ENCODE measurements around the gene PIP4K2C.

PIP4K2C gene

DNA sequence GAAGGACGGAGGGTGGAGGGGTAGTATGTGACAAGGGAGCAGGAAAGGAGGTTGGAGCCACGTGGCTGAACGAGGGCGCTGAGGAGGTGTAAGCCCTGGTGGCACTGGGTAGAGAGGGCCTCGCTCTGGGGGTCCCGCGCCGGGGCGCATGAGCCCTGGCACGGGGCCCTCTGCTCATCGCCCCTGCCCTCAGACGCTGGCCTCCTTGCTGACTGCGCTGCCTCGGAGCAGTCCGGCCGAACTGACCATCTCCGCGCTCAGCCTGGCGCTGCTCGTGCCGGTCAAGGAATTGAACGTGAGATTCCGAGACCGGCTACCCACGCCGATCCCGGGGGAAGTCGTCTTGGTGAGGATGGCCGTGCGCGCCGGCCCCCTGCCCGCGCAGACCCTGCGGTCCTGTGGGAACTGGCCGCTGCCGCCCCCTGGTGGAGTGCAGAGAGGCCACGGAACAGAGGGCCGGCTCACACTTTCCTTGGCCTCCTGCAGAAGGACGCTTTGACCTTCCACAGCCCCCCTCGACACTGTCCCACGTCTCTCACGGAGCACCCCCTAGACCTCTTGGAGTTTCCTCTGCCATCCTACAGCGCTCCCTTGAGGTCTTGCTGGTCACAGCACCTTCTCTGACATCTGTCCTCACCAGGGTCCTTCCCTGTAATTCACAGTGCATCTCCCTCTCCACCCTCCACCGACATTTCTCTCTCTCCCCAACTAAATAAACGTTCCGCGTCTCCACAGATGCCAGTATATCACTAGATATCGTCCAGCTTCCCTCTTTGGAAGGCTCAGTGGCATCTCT lies 30.7 kb downstream of the PIP4K2C start:
- TF ChIP-seq, protein P1, sequence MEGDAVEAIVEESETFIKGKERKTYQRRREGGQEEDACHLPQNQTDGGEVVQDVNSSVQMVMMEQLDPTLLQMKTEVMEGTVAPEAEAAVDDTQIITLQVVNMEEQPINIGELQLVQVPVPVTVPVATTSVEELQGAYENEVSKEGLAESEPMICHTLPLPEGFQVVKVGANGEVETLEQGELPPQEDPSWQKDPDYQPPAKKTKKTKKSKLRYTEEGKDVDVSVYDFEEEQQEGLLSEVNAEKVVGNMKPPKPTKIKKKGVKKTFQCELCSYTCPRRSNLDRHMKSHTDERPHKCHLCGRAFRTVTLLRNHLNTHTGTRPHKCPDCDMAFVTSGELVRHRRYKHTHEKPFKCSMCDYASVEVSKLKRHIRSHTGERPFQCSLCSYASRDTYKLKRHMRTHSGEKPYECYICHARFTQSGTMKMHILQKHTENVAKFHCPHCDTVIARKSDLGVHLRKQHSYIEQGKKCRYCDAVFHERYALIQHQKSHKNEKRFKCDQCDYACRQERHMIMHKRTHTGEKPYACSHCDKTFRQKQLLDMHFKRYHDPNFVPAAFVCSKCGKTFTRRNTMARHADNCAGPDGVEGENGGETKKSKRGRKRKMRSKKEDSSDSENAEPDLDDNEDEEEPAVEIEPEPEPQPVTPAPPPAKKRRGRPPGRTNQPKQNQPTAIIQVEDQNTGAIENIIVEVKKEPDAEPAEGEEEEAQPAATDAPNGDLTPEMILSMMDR (IDR thresholded peaks at IDR 0.05; ENCODE audit: extremely low read depth, missing control alignments), result peak; percentile 88
- peak; percentile 88 for DNase-seq (ENCODE audit: low spot score)

DNA sequence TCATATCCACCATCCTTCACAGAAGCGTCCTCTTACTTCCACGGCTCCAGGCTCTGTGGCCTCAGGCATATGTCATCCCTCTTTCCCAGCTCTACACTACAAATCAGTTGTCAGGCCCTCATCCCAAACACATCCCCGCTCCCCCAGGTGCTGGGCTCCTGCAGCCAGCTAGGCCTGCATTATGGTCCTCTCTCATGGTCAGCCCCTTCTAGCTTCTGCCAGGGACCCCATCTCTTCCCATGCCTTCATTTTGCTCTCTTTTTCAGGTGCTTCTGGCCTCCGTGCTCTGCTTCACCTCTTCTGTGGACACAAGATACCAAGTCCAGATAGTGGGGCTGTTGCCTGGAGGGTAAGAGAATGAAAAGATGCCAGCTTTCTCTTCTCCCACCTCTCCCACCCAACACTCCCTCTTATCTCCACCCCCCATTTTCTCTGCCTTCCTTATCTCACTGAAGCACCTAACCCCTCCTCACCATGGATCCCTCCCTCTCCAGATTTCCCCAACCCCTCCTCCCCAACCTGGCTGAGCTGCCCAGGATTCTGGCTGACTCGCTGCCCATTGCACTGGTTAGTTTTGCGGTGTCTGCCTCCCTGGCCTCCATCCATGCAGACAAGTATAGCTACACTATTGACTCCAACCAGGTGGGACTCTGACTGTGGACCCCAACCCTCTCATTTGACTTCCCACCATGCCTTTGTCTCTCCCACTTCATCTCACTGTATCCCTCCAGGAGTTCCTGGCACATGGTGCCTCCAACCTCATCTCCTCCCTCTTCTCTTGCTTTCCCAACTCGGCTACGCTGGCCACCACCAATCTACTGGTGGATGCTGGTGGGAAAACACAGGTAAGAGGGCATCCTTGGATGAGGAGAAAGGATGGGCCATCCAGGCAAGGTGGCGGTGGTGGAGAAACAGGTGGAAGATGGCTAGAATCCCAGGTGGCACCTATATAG lies 31.6 kb downstream of the PIP4K2C start:
- DNase-seq (ENCODE audit: low spot score), result no peak
- TF ChIP-seq, protein P1 (IDR thresholded peaks at IDR 0.05; ENCODE audit: extremely low read depth, missing control alignments), result no peak

DNA sequence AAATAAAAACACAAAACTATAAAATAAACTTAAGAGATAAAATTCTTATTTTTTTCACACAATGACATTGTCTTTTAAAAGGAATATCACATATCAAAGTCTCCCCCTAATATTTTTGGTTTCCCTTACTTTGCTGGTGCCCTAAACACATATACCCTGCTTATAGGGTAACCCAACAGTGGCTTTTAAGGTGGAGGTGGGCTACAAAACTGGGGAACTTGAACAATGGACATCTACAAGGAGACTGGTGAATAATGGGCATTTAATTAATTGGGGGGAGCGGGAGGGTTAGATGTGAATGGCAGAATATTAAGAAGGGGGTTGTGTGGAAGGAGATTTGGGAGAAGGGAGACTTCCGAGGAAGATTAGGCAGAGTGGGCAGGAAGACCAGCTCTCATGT lies 32.4 kb downstream of the PIP4K2C start:
- TF ChIP-seq, protein P1 (IDR thresholded peaks at IDR 0.05; ENCODE audit: extremely low read depth, missing control alignments), result no peak
- DNase-seq (ENCODE audit: low spot score), result no peak

DNA sequence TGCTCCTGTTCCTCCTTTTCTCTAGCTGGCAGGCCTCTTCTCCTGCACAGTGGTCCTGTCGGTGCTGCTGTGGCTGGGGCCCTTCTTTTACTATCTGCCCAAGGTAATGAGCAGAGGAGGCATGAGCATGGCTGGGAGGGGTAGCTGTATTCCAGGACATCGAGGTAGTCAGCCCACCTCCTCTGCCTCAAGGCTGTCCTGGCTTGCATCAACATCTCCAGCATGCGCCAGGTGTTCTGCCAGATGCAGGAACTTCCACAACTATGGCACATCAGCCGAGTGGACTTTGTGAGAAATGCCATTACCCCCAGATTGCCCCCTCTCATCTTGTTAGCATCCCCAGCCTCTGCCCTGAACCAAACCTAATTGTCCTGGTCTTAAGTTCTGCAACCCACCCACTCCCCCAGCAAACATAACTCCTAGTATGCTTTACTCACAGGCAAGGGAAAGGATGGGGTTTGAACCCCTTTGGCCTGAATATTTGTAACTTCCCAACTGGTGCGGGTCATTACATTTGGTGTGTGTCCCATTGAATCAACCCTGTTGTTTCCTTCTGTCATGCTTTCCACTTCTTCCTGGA lies 32.9 kb downstream of the PIP4K2C start:
- TF ChIP-seq, protein P1 (IDR thresholded peaks at IDR 0.05; ENCODE audit: extremely low read depth, missing control alignments), result no peak
- DNase-seq (ENCODE audit: low spot score), result no peak

DNA sequence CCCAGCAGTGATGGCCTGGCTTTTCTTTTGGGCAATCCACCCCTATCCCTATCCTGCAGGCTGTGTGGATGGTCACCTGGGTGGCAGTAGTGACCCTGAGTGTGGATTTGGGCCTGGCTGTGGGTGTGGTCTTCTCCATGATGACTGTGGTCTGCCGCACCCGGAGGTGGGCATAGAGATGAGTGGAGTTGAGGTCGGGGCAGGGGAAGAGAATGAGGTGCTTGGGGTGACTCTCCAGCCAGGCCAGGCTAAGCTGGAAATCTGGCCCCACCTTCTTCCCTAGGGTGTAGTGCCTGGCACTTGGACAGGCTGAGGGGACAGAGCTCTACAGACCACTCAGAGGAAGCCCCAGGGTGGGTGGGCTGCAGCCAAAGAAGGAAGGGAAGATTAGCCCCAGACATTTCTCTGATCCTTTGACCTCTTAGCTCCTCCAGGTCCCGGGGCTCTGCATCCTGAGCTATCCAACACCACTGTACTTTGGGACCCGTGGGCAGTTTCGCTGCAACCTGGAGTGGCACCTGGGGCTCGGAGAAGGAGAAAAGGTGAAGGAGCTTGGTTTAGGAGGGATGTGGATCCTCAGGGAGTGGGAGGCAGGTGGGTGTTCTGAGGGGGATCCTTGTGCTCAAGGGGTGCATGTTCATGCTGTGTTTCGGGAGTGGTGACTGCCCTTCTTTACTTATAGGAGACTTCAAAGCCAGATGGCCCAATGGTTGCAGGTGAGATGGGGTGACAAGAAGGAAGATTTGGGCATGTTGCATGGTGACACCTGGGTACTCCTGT lies 33.6 kb downstream of the PIP4K2C start:
- DNase-seq (ENCODE audit: low spot score), result no peak
- TF ChIP-seq, protein P1 (IDR thresholded peaks at IDR 0.05; ENCODE audit: extremely low read depth, missing control alignments), result no peak

DNA sequence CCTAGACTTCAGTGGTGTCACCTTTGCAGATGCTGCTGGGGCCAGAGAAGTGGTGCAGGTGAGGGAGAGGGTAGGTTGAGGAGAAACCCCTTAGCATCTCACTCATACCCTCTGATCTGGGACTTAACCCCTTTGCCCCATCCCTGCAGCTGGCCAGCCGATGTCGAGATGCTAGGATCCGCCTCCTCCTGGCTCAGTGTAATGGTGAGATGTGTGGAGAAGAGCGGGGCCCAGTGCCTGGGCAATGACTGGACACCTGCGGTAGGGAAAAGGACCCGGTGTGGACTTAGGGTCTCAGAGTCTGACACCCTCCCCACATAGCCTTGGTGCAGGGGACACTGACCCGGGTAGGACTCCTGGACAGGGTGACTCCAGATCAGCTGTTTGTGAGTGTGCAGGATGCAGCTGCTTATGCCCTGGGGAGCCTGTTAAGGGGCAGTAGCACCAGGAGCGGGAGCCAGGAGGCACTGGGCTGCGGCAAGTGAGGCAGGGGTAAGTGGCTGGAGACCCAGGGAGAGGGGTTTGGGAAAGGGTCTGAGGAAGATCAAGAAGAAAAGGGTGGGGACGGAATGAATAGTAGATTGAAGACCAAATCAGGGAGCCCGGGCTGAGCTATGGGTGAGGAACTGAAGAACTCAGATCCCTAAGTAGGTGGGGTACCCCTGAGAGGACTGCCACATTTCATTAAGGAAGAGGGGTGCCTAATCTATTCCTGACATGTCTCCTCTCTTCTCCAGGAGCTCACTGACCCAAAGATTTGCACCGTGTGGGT lies 34.5 kb downstream of the PIP4K2C start:
- TF ChIP-seq, protein P1 (IDR thresholded peaks at IDR 0.05; ENCODE audit: extremely low read depth, missing control alignments), result no peak
- DNase-seq (ENCODE audit: low spot score), result no peak
